Measurements from ENCODE around the gene VASH1.

DNA sequence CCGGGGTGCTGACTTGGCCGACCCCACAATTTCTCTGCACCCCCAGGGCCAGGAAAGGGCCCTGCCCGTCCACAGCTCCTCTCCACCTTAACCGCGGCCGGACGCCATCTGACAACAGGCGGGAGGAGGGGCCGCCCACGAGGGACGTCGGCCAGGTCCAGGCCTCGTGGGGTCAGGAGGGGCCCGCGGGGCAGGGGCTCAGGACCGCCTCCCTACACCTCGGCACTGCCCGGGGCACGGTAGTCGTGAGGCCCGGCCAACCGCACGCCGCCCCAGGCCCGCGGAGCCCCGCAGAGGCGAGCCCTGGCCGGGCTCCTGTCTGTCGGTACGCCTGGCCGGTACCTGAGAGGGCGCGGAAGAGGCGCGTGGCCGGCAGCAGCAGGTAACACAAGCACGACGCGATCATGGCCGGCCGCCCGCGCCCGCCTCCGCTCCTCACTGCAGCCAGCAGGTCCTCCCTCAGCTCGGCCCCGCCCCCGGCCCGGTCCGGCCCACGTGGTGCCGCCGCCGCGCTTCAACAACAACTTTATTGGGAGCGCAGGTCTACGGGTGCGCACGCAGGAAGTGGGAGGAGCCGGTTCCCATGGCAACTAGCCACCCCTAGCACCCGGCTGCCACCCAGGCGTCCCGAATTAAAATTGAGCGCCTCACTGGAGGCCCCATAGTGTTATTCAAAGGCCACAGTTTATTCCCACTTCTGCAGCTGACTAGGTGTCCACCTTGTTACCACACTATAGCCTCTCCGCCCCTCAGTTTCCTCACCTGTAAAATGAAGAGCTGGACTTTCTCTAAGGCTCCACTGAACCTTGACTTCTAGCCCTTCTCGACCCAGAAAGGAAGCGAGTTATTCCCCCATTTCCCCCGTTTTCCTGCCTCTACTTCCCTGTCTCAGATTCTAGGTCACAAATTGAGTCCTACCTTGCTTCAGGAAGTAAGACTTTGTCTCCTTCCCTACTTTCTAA lies 51.4 kb downstream of the VASH1 start, which contains the start of gene ANGEL1:
- TF ChIP-seq POLR2A (IDR thresholded peaks at IDR 0.05; ENCODE audit: insufficient read depth in 1 of 2, low read depth in 2 of 2, low read length in 2 of 2) (peak; percentile 82 to 95), ZFX (CRISPR knock-in tag; IDR thresholded peaks at IDR 0.05; ENCODE audit: low read depth) (peak; percentile 90), GABPA (IDR thresholded peaks at IDR 0.05; ENCODE audit: low read depth, low read length) (no peak), GABPA (CRISPR knock-in tag; IDR thresholded peaks at IDR 0.05; ENCODE audit: low read depth) (peak; percentile 63), EP300 (IDR thresholded peaks at IDR 0.05; ENCODE audit: low read depth in 2 of 2, low read length in 2 of 2) (peak in 1 of 2 experiments; percentile 60; a peak in 2 of 4 replicates), EP300 (CRISPR knock-in tag; IDR thresholded peaks at IDR 0.05; ENCODE audit: borderline replicate concordance) (no peak), SRF (IDR thresholded peaks at IDR 0.05; ENCODE audit: low read depth, low read length) (no peak), SMAD3 (CRISPR knock-in tag; IDR thresholded peaks at IDR 0.05) (no peak), WIZ (CRISPR knock-in tag; IDR thresholded peaks at IDR 0.05) (no peak), IRF2 (CRISPR knock-in tag; IDR thresholded peaks at IDR 0.05) (peak; percentile 77), MAFF (IDR thresholded peaks at IDR 0.05; ENCODE audit: low read depth, low read length) (no peak)
- TF ChIP-seq, protein P1, sequence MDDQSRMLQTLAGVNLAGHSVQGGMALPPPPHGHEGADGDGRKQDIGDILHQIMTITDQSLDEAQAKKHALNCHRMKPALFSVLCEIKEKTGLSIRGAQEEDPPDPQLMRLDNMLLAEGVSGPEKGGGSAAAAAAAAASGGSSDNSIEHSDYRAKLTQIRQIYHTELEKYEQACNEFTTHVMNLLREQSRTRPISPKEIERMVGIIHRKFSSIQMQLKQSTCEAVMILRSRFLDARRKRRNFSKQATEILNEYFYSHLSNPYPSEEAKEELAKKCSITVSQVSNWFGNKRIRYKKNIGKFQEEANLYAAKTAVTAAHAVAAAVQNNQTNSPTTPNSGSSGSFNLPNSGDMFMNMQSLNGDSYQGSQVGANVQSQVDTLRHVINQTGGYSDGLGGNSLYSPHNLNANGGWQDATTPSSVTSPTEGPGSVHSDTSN (CRISPR knock-in tag; IDR thresholded peaks at IDR 0.05; ENCODE audit: borderline replicate concordance) = no peak
